ENCODE data around the gene SRP72. TPM values are rescaled to one million over a fixed set of nuclear protein-coding genes. Genes with fewer than 3 reads are reported as not detected.
A peak's percentile ranks its signal among the peaks of the same experiment; 100 is the strongest.

SRP72 gene
- polyA plus RNA-seq, 1 donor from 2014 or later, result 57.0 TPM

DNA sequence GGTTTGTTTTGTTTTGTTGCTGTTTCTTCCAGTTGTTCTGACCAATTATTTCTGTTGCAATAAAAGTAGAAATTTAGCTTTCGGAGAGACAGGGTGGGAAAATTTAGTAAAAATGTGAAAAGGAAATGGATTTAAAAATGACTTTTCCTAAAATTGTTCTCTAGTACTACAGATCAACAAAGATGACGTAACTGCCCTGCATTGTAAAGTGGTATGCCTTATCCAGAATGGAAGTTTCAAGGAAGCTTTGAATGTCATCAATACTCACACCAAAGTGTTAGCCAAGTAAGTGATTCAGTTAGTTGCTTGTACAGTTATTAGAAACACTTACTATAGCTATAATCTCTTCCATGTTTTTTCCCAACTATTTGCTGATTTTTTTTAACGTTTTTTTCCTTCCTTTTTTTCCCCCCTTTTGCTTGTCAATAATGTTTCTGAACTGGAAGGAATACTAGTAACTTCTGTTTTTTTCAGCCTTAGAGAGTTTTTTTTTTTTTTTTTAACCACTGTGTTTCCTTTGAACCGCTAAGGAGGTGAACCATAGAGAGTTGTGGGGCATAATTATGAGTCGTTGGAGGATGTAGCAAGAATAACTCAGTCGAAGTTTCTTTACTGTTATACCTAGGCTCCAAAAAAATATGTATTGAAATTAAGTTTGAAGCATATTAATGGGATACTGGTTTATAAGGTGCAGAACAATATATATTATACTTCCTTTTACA lies 2.2 kb downstream of the SRP72 start:
- no peak overlapping the region for H2AFZ ChIP-seq (ENCODE audit: low read depth, low read length)
- H3F3A ChIP-seq (ENCODE audit: insufficient read depth, low read length, poor library complexity, severe bottlenecking), result no peaks in the 10 kb centered on the region
- H3K79me2 ChIP-seq (replicated peaks; ENCODE audit: insufficient read depth, low read length), result peaks cover 48% of the 10 kb centered on the region
- H4K20me1 ChIP-seq (ENCODE audit: insufficient read depth), result no peaks in the 10 kb centered on the region
- peaks cover 14% of the 10 kb centered on the region for H3K36me3 ChIP-seq (ENCODE audit: insufficient read depth, low read length)
- H3K4me3 ChIP-seq (ENCODE audit: low read length), result peak overlapping the region; percentile 88
- peak overlapping the region; percentile 79 for H3K4me2 ChIP-seq (ENCODE audit: low read length)
- no peaks in the 10 kb centered on the region for H3K27me3 ChIP-seq (ENCODE audit: insufficient read depth, low read depth, low read length)
- no peaks in the 10 kb centered on the region for H3K9me3 ChIP-seq (ENCODE audit: low read length)
- peak overlapping the region; percentile 85 for H3K9ac ChIP-seq (ENCODE audit: low read length)
- TF ChIP-seq REST (IDR thresholded peaks at IDR 0.05; ENCODE audit: borderline replicate concordance) (no peak), MXI1 (conservative IDR thresholded peaks at IDR 0.05; ENCODE audit: poor library complexity, severe bottlenecking) (no peak), SMC3 (conservative IDR thresholded peaks at IDR 0.05; ENCODE audit: poor library complexity) (no peak), POLR2AphosphoS5 (IDR thresholded peaks at IDR 0.05) (no peak), EZH2 (IDR thresholded peaks at IDR 0.05; ENCODE audit: borderline replicate concordance, insufficient read depth, low read length, poor library complexity, severe bottlenecking) (no peak), TAF1 (IDR thresholded peaks at IDR 0.05; ENCODE audit: low read depth) (no peak), RAD21 (conservative IDR thresholded peaks at IDR 0.05) (no peak), EP300 (conservative IDR thresholded peaks at IDR 0.05; ENCODE audit: poor library complexity, severe bottlenecking) (no peak)
- TF ChIP-seq, protein P1, sequence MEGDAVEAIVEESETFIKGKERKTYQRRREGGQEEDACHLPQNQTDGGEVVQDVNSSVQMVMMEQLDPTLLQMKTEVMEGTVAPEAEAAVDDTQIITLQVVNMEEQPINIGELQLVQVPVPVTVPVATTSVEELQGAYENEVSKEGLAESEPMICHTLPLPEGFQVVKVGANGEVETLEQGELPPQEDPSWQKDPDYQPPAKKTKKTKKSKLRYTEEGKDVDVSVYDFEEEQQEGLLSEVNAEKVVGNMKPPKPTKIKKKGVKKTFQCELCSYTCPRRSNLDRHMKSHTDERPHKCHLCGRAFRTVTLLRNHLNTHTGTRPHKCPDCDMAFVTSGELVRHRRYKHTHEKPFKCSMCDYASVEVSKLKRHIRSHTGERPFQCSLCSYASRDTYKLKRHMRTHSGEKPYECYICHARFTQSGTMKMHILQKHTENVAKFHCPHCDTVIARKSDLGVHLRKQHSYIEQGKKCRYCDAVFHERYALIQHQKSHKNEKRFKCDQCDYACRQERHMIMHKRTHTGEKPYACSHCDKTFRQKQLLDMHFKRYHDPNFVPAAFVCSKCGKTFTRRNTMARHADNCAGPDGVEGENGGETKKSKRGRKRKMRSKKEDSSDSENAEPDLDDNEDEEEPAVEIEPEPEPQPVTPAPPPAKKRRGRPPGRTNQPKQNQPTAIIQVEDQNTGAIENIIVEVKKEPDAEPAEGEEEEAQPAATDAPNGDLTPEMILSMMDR (IDR thresholded peaks at IDR 0.05; ENCODE audit: poor library complexity, severe bottlenecking), result no peak
- no peak overlapping the region for H3K27ac ChIP-seq (ENCODE audit: low read length)
- no peaks in the 10 kb centered on the region for H3K9me2 ChIP-seq (ENCODE audit: insufficient read depth, low read length)

GRCh38 chr4:56475917-56476316 lies 8.5 kb downstream of the SRP72 start:
- H3K27me3 ChIP-seq (ENCODE audit: insufficient read depth, low read depth, low read length), result no peaks in the 10 kb centered on the region
- TF ChIP-seq TAF1 (IDR thresholded peaks at IDR 0.05; ENCODE audit: low read depth) (no peak), MXI1 (conservative IDR thresholded peaks at IDR 0.05; ENCODE audit: poor library complexity, severe bottlenecking) (no peak), POLR2AphosphoS5 (IDR thresholded peaks at IDR 0.05) (no peak)
- H3K9me2 ChIP-seq (ENCODE audit: insufficient read depth, low read length), result no peaks in the 10 kb centered on the region
- no peaks in the 10 kb centered on the region for H3K79me2 ChIP-seq (replicated peaks; ENCODE audit: insufficient read depth, low read length)
- no peak overlapping the region for H3K27ac ChIP-seq (ENCODE audit: low read length)
- no peak overlapping the region for H2AFZ ChIP-seq (ENCODE audit: low read depth, low read length)
- H3K9me3 ChIP-seq (ENCODE audit: low read length), result no peaks in the 10 kb centered on the region
- H3K4me2 ChIP-seq (ENCODE audit: low read length), result no peak overlapping the region
- H4K20me1 ChIP-seq (ENCODE audit: insufficient read depth), result no peaks in the 10 kb centered on the region
- H3K36me3 ChIP-seq (ENCODE audit: insufficient read depth, low read length), result peaks cover 17% of the 10 kb centered on the region
- no peaks in the 10 kb centered on the region for H3F3A ChIP-seq (ENCODE audit: insufficient read depth, low read length, poor library complexity, severe bottlenecking)
- H3K4me3 ChIP-seq (ENCODE audit: low read length), result no peak overlapping the region
- no peak overlapping the region for H3K9ac ChIP-seq (ENCODE audit: low read length)

Measured in neural cell (in vitro differentiated cells).